Femur (tissue), 1 donor: Measurements from ENCODE around the gene COL5A3.
A peak's percentile ranks its signal among the peaks of the same experiment; 100 is the strongest.
"Not testable (repeated sequence)": the region's sequence is repeated elsewhere in the genome, so short reads cannot be mapped to it uniquely, and the experiment has no call there.

Experiments
- DNase-seq: peaks from one replicate; pipeline ENCODE4 v3.0.0-alpha.2; 2017

The COL5A3 gene

GRCh38 chr19:9968820-9969687 is 41.2 kb downstream of the COL5A3 start:
- DNase-seq, result no peak

GRCh38 chr19:9967326-9967725 is 43.0 kb downstream of the COL5A3 start:
- no peak for DNase-seq

GRCh38 chr19:9966448-9966847 is 43.9 kb downstream of the COL5A3 start:
- DNase-seq, result no peak

- no peak for DNase-seq
These were observed 44.3 kb downstream of the COL5A3 start for GRCh38 chr19:9966024-9966423.

- no peak for DNase-seq
These were observed 47.5 kb downstream of the COL5A3 start for GRCh38 chr19:9962623-9963290.

- no peak for DNase-seq
These were observed 49.2 kb downstream of the COL5A3 start for GRCh38 chr19:9961103-9961502.

- DNase-seq, result no peak
These were observed 51.9 kb downstream of the COL5A3 start for GRCh38 chr19:9958379-9958821.

GRCh38 chr19:9956956-9957355 is 53.3 kb downstream of the COL5A3 start:
- no peak for DNase-seq

GRCh38 chr19:9953802-9954542 is 56.3 kb downstream of the COL5A3 start:
- no peak for DNase-seq

GRCh38 chr19:9952276-9952675 is 58.0 kb downstream of the COL5A3 start:
- DNase-seq, result no peak

- no peak for DNase-seq
These were observed 62.9 kb downstream of the COL5A3 start for GRCh38 chr19:9947441-9947840.

GRCh38 chr19:9946528-9947125 is 63.7 kb downstream of the COL5A3 start:
- DNase-seq, result not testable (repeated sequence)

GRCh38 chr19:9945319-9945966 is 64.9 kb downstream of the COL5A3 start:
- peak; percentile 96 for DNase-seq

- no peak for DNase-seq
These were observed 66.6 kb downstream of the COL5A3 start for GRCh38 chr19:9943744-9944143.

- DNase-seq, result no peak
These were observed 68.6 kb downstream of the COL5A3 start for GRCh38 chr19:9941671-9942070.

- no peak for DNase-seq
These were observed 69.1 kb downstream of the COL5A3 start for GRCh38 chr19:9941231-9941630.

- no peak for DNase-seq
These were observed 69.5 kb downstream of the COL5A3 start for GRCh38 chr19:9940778-9941177.

GRCh38 chr19:9939301-9939913 is 70.9 kb downstream of the COL5A3 start:
- no peak for DNase-seq

- DNase-seq, result no peak
These were observed 73.3 kb downstream of the COL5A3 start for GRCh38 chr19:9937001-9937411.

- DNase-seq, result peak; percentile 57
These were observed 73.8 kb downstream of the COL5A3 start, which contains the start of gene OLFM2 for GRCh38 chr19:9936326-9937000. OLFM2 (minus strand) TSS chr19:9936515; CDS start chr19:9936366, 149 bp downstream.
